Karpas-422 (cell line): ENCODE results near the gene SMAD3. TPM values are rescaled to one million over a fixed set of nuclear protein-coding genes. Genes with fewer than 3 reads are reported as not detected.

Experiments
- DNase-seq: peaks from one replicate; pipeline ENCODE4 v3.0.0-alpha.2; 2015
- H2AFZ ChIP-seq: fragments of 200-600 bp; sonication (generic); 2 replicates; pipeline ENCODE4 v1.6.1; 2014; ENCODE audit warnings: antibody characterized with exemption, low read length, mixed read lengths
- H3K27ac ChIP-seq: fragments of 200-600 bp; sonication (generic); 2 replicates; pipeline ENCODE4 v1.5.1; 2014; ENCODE audit warnings: mild to moderate bottlenecking, low read length, moderate library complexity
- H3K27me3 ChIP-seq: fragments of 200-600 bp; sonication (generic); 2 replicates; pipeline ENCODE4 v1.6.1; 2014; ENCODE audit warnings: low read length, mixed read lengths
- H3K36me3 ChIP-seq: fragments of 200-600 bp; sonication (generic); 2 replicates; pipeline ENCODE4 v1.6.1; 2014; ENCODE audit warnings: low read length, mixed read lengths; ENCODE audit not compliant: insufficient read depth
- H3K4me1 ChIP-seq: fragments of 200-600 bp; sonication (generic); 2 replicates; pipeline ENCODE4 v1.6.1; 2014; ENCODE audit warnings: mild to moderate bottlenecking, low read length, mixed read lengths
- H3K4me2 ChIP-seq: fragments of 200-600 bp; sonication (generic); 2 replicates; pipeline ENCODE4 v1.6.1; 2014; ENCODE audit warnings: low read length, low read depth, mild to moderate bottlenecking; ENCODE audit not compliant: poor library complexity, severe bottlenecking
- H3K4me3 ChIP-seq: fragments of 200-600 bp; sonication (generic); 2 replicates; pipeline ENCODE4 v1.5.1; 2014; ENCODE audit warnings: mild to moderate bottlenecking, antibody characterized with exemption, low read length, mixed read lengths
- H3K79me2 ChIP-seq: fragments of 200-600 bp; sonication (generic); 2 replicates; pipeline ENCODE4 v1.6.1; 2014; ENCODE audit warnings: mild to moderate bottlenecking, low read length, mixed read lengths
- H3K9ac ChIP-seq: fragments of 200-600 bp; sonication (generic); 2 replicates; pipeline ENCODE4 v1.6.0; 2014; ENCODE audit warnings: low read length
- H3K9me2 ChIP-seq: fragments of 200-600 bp; sonication (generic), shearing (Covaris generic); replicated peaks from 2 replicates; pipeline ENCODE4 v1.6.0; 2014; ENCODE audit warnings: mild to moderate bottlenecking, low read length, moderate library complexity; ENCODE audit not compliant: insufficient read depth
- H3K9me3 ChIP-seq: fragments of 300-700, 200-600 bp; sonication (generic); 2 replicates; pipeline ENCODE4 v1.6.1; 2014; ENCODE audit warnings: low read length, mixed read lengths
- H4K20me1 ChIP-seq: fragments of 200-600 bp; sonication (generic); 2 replicates; pipeline ENCODE4 v1.6.1; 2014; ENCODE audit warnings: mild to moderate bottlenecking, antibody characterized with exemption, low read length, low read depth; ENCODE audit not compliant: insufficient read depth
- total RNA-seq: library from RNA; depleted of rRNA; stranded (reverse); fragments of >200 nt; shearing (Covaris generic); gene quantifications from 2 replicates; pipeline ENCODE4 v1.2.3, GENCODE V29; 2014; ENCODE audit warnings: low replicate concordance

The SMAD3 gene
- total RNA-seq, 1 experiment from 2014 or later, result 27.7 TPM

- H4K20me1 ChIP-seq, result peaks cover 47% of the 10 kb centered on the region; the same call in 1 of the 2 replicates
- H3K9ac ChIP-seq, result no peak overlapping the region
These were observed 92.3 kb downstream of the SMAD3 start for GRCh38 chr15:67157521-67158252.

GRCh38 chr15:67158367-67158766 lies 93.0 kb downstream of the SMAD3 start:
- Histone ChIP-seq H3K27ac (no peak overlapping the region), H3K36me3 (no peaks in the 10 kb centered on the region), H4K20me1 (peaks cover 48% of the 10 kb centered on the region; the same call in 1 of the 2 replicates), H3K4me2 (no peak overlapping the region), H3K9me2 (no peaks in the 10 kb centered on the region), H3K4me3 (no peak overlapping the region), H3K79me2 (no peaks in the 10 kb centered on the region), H3K4me1 (peaks cover 10% of the 10 kb centered on the region), H2AFZ (no peak overlapping the region), H3K27me3 (no peaks in the 10 kb centered on the region), H3K9me3 (no peaks in the 10 kb centered on the region), H3K9ac (no peak overlapping the region)
- no peak for DNase-seq

More at GRCh38 chr15:67157521-67158252, 92.3 kb downstream of the SMAD3 start:
- no peak overlapping the region for H3K4me2 ChIP-seq
- no peak overlapping the region for H3K27ac ChIP-seq
- H2AFZ ChIP-seq, result no peak overlapping the region
- H3K4me3 ChIP-seq, result no peak overlapping the region
- no peaks in the 10 kb centered on the region for H3K36me3 ChIP-seq
- no peaks in the 10 kb centered on the region for H3K9me2 ChIP-seq
- no peak for DNase-seq
- no peaks in the 10 kb centered on the region for H3K79me2 ChIP-seq
- no peaks in the 10 kb centered on the region for H3K9me3 ChIP-seq
- H3K4me1 ChIP-seq, result peaks cover 14% of the 10 kb centered on the region
- no peaks in the 10 kb centered on the region for H3K27me3 ChIP-seq

GRCh38 chr15:67161412-67161811 lies 96.0 kb downstream of the SMAD3 start:
- no peak overlapping the region for H3K4me2 ChIP-seq
- H3K36me3 ChIP-seq, result no peaks in the 10 kb centered on the region
- no peaks in the 10 kb centered on the region for H3K79me2 ChIP-seq
- no peak overlapping the region for H3K4me3 ChIP-seq
- H3K9ac ChIP-seq, result no peak overlapping the region
- no peak for DNase-seq
- no peaks in the 10 kb centered on the region for H3K27me3 ChIP-seq
- peaks cover 10% of the 10 kb centered on the region for H3K4me1 ChIP-seq
- H2AFZ ChIP-seq, result no peak overlapping the region
- no peak overlapping the region for H3K27ac ChIP-seq
- peaks cover 36% of the 10 kb centered on the region; the same call in 1 of the 2 replicates for H4K20me1 ChIP-seq
- no peaks in the 10 kb centered on the region for H3K9me3 ChIP-seq
- H3K9me2 ChIP-seq, result no peaks in the 10 kb centered on the region

GRCh38 chr15:67161881-67162280 lies 96.5 kb downstream of the SMAD3 start:
- no peaks in the 10 kb centered on the region for H3K27me3 ChIP-seq
- no peaks in the 10 kb centered on the region for H3K9me3 ChIP-seq
- H3K9me2 ChIP-seq, result no peaks in the 10 kb centered on the region
- no peak overlapping the region for H2AFZ ChIP-seq
- no peaks in the 10 kb centered on the region for H3K79me2 ChIP-seq
- no peaks in the 10 kb centered on the region for H3K36me3 ChIP-seq
- H3K4me3 ChIP-seq, result no peak overlapping the region
- no peak overlapping the region for H3K9ac ChIP-seq
- no peak for DNase-seq
- peaks cover 10% of the 10 kb centered on the region for H3K4me1 ChIP-seq
- H3K4me2 ChIP-seq, result no peak overlapping the region
- H4K20me1 ChIP-seq, result peaks cover 38% of the 10 kb centered on the region; the same call in 1 of the 2 replicates
- H3K27ac ChIP-seq, result no peak overlapping the region

- H3K36me3 ChIP-seq, result no peaks in the 10 kb centered on the region
- H3K27ac ChIP-seq, result no peak overlapping the region
- H3K27me3 ChIP-seq, result no peaks in the 10 kb centered on the region
- no peak overlapping the region for H2AFZ ChIP-seq
- peaks cover 32% of the 10 kb centered on the region; the same call in 1 of the 2 replicates for H4K20me1 ChIP-seq
- DNase-seq, result no peak
- no peak overlapping the region for H3K4me2 ChIP-seq
- no peaks in the 10 kb centered on the region for H3K9me2 ChIP-seq
- no peak overlapping the region for H3K4me3 ChIP-seq
- H3K4me1 ChIP-seq, result peaks cover 10% of the 10 kb centered on the region
- H3K9ac ChIP-seq, result no peak overlapping the region
- H3K79me2 ChIP-seq, result no peaks in the 10 kb centered on the region
- no peaks in the 10 kb centered on the region for H3K9me3 ChIP-seq
These were observed 97.8 kb downstream of the SMAD3 start for GRCh38 chr15:67163180-67163579.

- no peaks in the 10 kb centered on the region for H3K79me2 ChIP-seq
- H3K9me2 ChIP-seq, result no peaks in the 10 kb centered on the region
- H3K9ac ChIP-seq, result no peak overlapping the region
- H3K4me1 ChIP-seq, result peaks cover 10% of the 10 kb centered on the region
- no peak overlapping the region for H3K4me2 ChIP-seq
- no peaks in the 10 kb centered on the region for H3K9me3 ChIP-seq
- no peaks in the 10 kb centered on the region for H3K36me3 ChIP-seq
- no peak overlapping the region for H3K27ac ChIP-seq
- no peaks in the 10 kb centered on the region for H3K27me3 ChIP-seq
- H3K4me3 ChIP-seq, result no peak overlapping the region
- DNase-seq, result no peak
- H4K20me1 ChIP-seq, result peaks cover 32% of the 10 kb centered on the region; the same call in 1 of the 2 replicates
- no peak overlapping the region for H2AFZ ChIP-seq
These were observed 99.0 kb downstream of the SMAD3 start for GRCh38 chr15:67164401-67164791.

GRCh38 chr15:67164811-67165253 lies 99.4 kb downstream of the SMAD3 start:
- Histone ChIP-seq H4K20me1 (peaks cover 29% of the 10 kb centered on the region; the same call in 1 of the 2 replicates), H3K4me3 (no peak overlapping the region), H3K4me2 (no peak overlapping the region), H3K9me3 (no peaks in the 10 kb centered on the region), H3K79me2 (no peaks in the 10 kb centered on the region), H3K27ac (no peak overlapping the region), H3K9ac (no peak overlapping the region), H2AFZ (no peak overlapping the region), H3K27me3 (no peaks in the 10 kb centered on the region), H3K36me3 (no peaks in the 10 kb centered on the region), H3K9me2 (no peaks in the 10 kb centered on the region), H3K4me1 (peaks cover 10% of the 10 kb centered on the region)
- no peak for DNase-seq

- DNase-seq, result no peak
- Histone ChIP-seq H2AFZ (no peak overlapping the region), H4K20me1 (peaks cover 29% of the 10 kb centered on the region; the same call in 1 of the 2 replicates), H3K27me3 (no peaks in the 10 kb centered on the region), H3K4me3 (no peak overlapping the region), H3K79me2 (no peaks in the 10 kb centered on the region), H3K4me2 (no peak overlapping the region), H3K27ac (no peak overlapping the region), H3K9ac (no peak overlapping the region), H3K36me3 (no peaks in the 10 kb centered on the region), H3K4me1 (peaks cover 10% of the 10 kb centered on the region), H3K9me3 (no peaks in the 10 kb centered on the region), H3K9me2 (no peaks in the 10 kb centered on the region)
These were observed 100.2 kb downstream of the SMAD3 start for GRCh38 chr15:67165254-67166253.
